NCI-H2107 treated with DMSO at 0.1 percent for 48 hours (cell line): Measurements from ENCODE around the gene HOXD9.

Experiments
- DNase-seq: peaks from one replicate; lab custom pipeline; 2025; ENCODE audit not compliant: unreplicated experiment; lab: John Stamatoyannopoulos, UW

HOXD9 gene

DNA sequence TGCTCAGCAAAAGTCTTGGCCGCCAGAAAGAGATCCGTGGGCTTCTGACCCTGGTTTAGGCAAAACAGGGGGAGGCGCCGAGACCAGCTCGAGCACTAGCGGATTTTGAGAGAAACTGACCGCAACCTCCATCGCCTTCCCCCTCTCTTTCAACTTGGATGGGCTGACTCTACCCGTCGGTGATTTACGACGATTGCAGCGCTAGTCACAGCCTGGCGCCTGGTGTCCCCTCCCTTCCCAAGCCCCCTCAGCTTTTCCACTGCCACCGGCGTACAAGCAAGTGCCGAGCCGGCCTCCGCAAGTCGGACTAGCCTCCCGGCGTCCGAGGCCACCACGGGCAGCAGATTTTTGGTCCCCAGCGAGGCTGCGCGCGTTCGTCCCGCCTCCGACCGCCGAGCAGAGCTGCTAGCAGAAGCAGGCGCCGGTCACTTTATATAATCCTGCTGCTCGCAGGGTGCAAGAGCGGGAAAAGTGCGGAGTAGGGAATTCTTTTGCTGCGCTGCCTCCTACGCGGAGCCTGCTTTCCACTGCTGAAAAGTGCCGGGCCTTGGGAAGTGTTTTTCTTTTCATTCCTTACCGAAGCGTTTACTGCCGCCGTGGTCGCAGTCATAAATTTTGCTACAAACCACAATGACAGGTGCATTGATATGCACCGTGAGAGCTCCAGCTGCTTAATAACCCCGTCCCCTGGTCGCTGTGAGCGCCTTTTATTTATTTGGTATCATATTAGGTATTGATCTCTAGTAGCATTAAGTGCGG lies 42.3 kb downstream of the HOXD9 start:
- DNase-seq: no peak

DNA sequence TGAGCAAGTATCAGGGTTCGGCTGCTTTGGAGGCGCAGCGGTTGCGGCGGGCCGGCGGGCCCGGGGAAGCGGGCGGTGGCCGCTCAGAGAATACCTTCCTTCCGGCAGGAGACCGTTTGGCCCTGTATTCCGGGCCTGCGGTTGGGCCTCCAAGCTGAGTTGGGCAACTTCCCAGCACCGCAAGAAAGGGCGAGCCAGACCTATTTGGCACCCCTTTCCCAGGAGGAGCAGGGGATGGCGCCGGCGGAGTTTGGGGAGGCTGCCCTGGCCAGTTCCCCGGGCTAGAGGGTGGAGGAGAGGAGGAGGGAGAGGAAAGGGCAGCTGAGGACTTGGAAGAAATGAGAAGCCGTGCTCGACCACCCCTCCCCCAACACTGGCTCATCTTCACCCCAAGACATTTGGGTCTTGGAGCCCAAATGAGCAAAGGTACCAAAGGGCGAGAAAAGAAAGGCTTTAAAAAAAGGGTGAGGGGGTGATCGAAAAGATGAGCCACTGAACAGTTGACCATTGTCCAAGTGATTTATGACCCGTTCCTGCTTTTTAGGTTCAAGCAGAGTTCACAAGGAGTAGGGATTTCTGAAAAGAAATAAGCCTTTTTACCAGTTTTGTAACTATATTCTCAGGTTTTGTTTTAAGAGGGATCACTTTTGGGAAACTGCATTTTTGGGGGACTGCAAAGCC lies 43.0 kb downstream of the HOXD9 start:
- no peak for DNase-seq

DNA sequence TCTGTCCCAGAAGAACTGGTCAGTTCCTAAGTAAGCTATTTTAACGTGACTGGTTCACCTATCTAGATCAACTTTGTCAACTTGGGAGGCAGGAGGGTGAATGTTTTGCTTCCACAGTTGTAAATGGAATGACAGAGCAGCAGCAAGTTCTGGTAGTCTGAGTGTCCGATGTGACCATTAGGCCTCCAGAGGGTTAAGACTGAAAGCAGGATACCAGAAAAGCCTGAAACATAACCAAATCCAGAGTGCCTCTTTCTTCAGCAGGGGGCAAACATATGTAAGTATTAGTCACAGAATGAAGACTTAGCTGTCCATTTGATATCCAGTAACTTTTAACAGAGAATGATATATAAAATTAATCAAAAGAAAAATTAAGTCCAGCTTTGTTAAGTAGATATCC lies 43.8 kb downstream of the HOXD9 start:
- no peak for DNase-seq

DNA sequence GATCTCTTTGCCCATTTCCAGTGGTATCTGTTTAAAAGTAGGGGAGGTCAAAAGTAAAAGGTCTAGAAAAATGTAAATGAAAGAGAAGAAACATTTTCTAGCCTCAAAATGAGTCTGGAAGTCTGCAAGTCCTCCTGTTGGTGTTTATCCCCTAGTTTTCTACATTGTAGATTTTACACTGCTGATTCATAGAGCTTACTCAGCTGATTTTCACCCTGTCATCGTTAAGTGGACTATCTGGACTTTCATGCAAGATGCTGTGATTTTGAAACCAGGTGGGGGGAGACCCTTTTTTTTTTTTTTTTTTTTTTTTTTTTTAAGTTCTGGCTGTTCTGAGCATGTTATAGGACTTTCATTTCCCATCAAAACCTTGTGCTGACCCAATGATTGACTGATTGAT lies 44.9 kb downstream of the HOXD9 start:
- DNase-seq: no peak

DNA sequence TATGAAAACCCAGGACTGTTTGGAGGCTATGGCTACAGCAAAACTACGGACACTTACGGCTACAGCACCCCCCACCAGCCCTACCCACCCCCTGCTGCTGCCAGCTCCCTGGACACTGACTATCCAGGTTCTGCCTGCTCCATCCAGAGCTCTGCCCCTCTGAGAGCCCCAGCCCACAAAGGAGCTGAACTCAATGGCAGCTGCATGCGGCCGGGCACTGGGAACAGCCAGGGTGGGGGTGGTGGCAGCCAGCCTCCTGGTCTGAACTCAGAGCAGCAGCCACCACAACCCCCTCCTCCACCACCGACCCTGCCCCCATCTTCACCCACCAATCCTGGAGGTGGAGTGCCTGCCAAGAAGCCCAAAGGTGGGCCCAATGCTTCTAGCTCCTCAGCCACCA lies 46.7 kb downstream of the HOXD9 start:
- DNase-seq: no peak

DNA sequence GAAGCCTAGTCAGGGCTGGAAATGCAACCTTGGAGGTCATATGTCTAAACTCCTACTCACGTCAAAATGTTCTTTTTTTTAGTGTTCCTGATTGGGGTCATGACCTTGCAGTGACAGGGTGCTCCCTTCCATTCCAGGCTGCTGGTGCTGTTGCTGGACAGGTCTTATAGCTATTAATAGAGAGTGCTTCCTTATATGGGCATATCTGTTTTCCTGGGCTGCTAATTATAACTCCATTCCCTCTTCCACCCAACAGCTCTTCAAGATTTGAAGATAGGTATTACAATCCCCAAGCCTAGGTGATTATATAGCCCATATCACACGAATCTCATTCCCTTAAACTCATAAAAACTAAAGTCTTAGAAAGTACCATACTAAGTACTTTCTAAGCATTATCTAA lies 47.2 kb downstream of the HOXD9 start:
- DNase-seq: no peak

DNA sequence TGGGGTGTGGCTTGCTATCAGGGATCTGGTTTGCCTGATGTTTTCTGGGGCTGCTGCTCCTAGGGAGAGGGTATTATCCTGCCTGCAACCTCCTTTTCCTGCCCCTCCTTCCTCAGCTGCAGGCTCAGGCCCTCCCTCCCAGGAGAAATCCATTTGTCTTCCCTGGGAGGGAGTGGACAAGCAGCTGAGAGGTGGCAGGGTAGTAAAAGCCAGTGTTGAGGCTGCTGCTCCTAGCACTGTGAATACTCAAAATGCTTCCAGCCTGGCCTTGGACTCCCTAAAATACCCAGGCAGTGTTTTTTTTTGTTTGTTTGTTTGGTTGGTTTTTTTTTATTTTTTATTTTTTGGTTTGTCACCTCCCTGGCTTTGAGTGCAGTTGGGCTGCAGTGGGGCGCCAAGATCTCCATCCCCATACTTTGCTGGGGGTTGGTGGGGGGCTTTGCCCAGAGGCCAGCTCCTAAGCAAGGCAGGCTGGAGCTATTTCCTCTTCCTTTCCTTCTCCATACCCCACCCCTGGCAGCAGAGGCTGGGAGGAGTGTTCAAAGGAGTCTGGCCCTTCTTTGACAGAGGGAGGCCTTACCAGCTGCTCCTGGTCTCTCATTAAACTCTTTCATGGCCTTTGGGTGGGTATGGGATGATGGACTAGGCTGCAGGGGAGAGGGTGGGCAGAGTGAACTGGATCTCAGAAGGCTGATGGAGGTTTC lies 48.2 kb downstream of the HOXD9 start:
- DNase-seq: no peak

DNA sequence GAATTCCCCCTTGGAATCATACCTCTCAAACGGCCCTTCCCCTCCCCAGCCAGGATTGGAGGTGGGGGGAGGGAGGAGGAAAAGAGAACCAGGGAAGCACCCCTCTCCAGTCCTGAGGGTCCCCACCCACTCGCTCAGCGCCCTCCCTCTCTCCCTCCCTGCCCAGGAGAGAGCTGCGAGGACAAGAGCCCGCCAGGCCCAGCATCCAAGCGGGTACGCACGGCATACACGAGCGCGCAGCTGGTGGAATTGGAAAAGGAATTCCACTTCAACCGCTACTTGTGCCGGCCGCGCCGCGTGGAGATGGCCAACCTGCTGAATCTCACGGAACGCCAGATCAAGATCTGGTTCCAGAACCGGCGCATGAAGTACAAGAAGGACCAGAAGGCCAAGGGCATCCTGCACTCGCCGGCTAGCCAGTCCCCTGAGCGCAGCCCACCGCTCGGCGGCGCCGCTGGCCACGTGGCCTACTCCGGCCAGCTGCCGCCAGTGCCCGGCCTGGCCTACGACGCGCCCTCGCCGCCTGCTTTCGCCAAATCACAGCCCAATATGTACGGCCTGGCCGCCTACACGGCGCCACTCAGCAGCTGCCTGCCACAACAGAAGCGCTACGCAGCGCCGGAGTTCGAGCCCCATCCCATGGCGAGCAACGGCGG lies 49.0 kb downstream of the HOXD9 start:
- DNase-seq: no peak

DNA sequence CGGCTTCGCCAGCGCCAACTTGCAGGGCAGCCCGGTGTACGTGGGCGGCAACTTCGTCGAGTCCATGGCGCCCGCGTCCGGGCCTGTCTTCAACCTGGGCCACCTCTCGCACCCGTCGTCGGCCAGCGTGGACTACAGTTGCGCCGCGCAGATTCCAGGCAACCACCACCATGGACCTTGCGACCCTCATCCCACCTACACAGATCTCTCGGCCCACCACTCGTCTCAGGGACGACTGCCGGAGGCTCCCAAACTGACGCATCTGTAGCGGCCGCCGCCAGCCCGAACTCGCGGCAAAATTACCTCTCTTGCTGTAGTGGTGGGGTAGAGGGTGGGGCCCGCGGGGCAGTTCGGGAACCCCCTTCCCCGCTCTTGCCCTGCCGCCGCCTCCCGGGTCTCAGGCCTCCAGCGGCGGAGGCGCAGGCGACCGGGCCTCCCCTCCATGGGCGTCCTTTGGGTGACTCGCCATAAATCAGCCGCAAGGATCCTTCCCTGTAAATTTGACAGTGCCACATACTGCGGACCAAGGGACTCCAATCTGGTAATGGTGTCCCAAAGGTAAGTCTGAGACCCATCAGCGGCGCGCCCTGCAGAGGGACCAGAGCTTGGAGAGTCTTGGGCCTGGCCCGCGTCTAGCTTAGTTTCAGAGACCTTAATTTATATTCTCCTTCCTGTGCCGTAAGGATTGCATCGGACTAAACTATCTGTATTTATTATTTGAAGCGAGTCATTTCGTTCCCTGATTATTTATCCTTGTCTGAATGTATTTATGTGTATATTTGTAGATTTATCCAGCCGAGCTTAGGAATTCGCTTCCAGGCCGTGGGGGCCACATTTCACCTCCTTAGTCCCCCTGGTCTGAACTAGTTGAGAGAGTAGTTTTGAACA lies 49.7 kb downstream of the HOXD9 start:
- no peak for DNase-seq

DNA sequence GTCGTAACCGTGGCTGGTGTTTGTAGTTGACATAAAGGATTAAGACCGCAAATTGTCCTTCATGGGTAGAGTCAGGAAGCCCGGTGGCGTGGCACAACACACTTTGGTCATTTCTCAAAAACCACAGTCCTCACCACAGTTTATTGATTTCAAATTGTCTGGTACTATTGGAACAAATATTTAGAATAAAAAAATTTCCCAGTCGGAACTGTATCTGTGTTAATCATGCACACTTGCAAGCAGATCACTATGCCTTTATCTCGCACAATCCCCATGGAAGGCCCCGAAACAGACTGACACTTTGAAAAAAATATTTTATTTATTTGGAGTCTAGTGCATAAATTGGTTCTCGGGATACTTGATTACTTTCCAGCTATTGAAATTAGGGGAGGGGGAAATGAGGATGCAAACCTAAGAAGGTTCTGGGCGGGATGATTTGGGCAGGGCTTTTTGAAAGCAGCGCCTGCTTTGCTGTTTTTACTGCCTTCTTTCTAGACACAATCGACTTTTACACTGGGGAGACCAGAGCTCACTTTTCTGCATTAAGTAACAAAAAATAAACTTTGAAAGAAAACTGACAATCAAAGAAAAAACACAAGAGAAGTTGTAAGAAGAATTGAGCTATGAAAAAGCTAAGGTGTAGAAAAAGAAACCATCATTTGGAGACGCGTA lies 50.5 kb downstream of the HOXD9 start:
- no peak for DNase-seq

DNA sequence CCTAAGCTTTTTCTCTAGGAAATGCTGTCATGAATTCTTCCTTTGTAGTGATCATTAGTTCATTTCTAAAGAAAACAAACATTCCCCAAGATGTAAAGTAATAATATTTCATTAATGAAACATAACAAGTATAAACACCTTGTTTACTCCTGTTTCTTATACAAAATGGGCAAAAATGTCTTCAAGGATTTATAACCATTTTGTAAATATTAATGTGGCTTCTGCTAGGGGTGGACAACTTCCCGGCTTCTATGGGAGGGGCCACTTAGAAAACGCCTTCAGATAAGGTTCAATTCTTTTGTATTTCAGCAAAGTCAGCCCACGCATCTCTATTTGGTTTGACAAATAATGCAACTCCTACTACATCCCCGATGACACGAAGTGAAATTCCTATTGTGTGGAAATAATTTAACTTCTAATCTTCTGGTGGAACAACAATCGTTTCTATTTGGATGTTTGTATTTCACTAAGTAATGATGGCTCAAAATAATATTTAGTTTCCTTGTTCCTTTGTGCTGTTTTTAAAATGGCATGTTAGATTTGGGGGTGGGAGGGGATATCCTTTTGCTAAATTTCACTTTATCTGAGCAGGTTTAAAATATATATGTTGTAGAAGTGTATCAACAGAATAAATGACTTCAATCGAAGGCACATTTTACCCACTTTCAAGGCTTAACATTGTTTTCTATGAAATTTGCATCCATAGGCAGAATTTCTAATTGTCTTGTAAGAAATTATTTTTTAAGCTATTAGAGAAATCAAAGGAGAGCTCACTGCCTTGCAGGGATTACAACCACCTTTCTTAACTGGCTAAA lies 51.3 kb downstream of the HOXD9 start:
- DNase-seq: no peak

DNA sequence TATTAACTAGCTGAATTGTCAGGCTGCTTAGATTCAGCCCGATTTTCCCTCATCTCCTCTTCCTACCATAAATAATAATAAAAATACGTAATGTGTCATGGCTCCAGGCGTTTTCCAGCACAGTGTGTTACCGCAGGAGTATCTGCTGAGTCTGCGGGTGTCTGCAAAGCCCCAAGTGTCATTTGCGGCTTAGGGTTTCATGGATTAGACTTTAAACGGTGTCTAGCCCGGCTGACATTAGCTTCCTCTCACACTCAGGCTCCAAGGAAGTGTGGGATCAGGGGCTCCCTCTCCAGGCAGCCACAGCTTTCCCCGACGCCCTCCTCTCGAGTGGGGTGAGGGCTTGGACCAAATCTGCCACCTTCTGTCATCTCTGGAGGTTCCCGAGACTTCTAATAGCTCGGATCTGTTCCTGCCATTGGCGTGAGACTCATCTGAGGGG lies 51.9 kb downstream of the HOXD9 start:
- no peak for DNase-seq
